ENCODE results near the gene RNF135. TPM values are rescaled to one million over a fixed set of nuclear protein-coding genes. Genes with fewer than 3 reads are reported as not detected.
"Not testable (repeated sequence)": the region's sequence is repeated elsewhere in the genome, so short reads cannot be mapped to it uniquely, and the experiment has no call there.

The RNF135 gene
- total RNA-seq, 1 donor from 2014 or later: 2.2 TPM

- no peak for DNase-seq
Measured at GRCh38 chr17:31003225-31003866, 32.5 kb downstream of the RNF135 start.

- no peak for DNase-seq
Measured at GRCh38 chr17:31004160-31004559, 33.3 kb downstream of the RNF135 start.

- DNase-seq: no peak
Measured at GRCh38 chr17:31007695-31008373, 37.0 kb downstream of the RNF135 start.

GRCh38 chr17:31008374-31009041 lies 37.7 kb downstream of the RNF135 start:
- peak; percentile 68 for DNase-seq

GRCh38 chr17:31009042-31009702 lies 38.3 kb downstream of the RNF135 start:
- not testable (repeated sequence) for DNase-seq

- DNase-seq: not testable (repeated sequence)
Measured at GRCh38 chr17:31010014-31010413, 39.2 kb downstream of the RNF135 start.

GRCh38 chr17:31013844-31014243 lies 43.0 kb downstream of the RNF135 start:
- no peak for DNase-seq

- DNase-seq: no peak
Measured at GRCh38 chr17:31015639-31016038, 44.8 kb downstream of the RNF135 start.

- no peak for DNase-seq
Measured at GRCh38 chr17:31019004-31019403, 48.2 kb downstream of the RNF135 start.

GRCh38 chr17:31023171-31023570 lies 52.3 kb downstream of the RNF135 start:
- not testable (repeated sequence) for DNase-seq

- DNase-seq: no peak
Measured at GRCh38 chr17:31031841-31032240, 61.0 kb downstream of the RNF135 start.

GRCh38 chr17:31035611-31036010 lies 64.8 kb downstream of the RNF135 start:
- not testable (repeated sequence) for DNase-seq

GRCh38 chr17:31040837-31041236 lies 70.0 kb downstream of the RNF135 start:
- not testable (repeated sequence) for DNase-seq

- not testable (repeated sequence) for DNase-seq
Measured at GRCh38 chr17:31042378-31042777, 71.5 kb downstream of the RNF135 start.

GRCh38 chr17:31046856-31047425 lies 76.1 kb downstream of the RNF135 start:
- DNase-seq: not testable (repeated sequence)

- no peak for DNase-seq
Measured at GRCh38 chr17:31048142-31048541, 77.3 kb downstream of the RNF135 start.

GRCh38 chr17:31048780-31049179 lies 77.9 kb downstream of the RNF135 start:
- DNase-seq: no peak

Small RNA genes within 50 kb of the gene (small RNA-seq; reads per million reads assigned to genes)
- gene AC138207.3 (not detected), gene RN7SL138P (not detected)

Other genes with a start within 250 kb of the RNF135 start
- gene CRLF3, start 146.3 kb upstream of the RNF135 start, total RNA-seq: 18.1 TPM
- 7.2 TPM for gene ATAD5, start 139.1 kb upstream of the RNF135 start, total RNA-seq
- gene TEFM, start 64.8 kb upstream of the RNF135 start, total RNA-seq: 17.8 TPM
- gene ADAP2, start 49.1 kb upstream of the RNF135 start, total RNA-seq: 8.0 TPM
- 107 TPM for gene NF1, start 123.9 kb downstream of the RNF135 start, total RNA-seq

Data from occipital lobe (tissue), 3 donors.